Esophagus squamous epithelium (tissue), 5 donors: Measurements from ENCODE around the gene TBC1D1. TPM values are rescaled to one million over a fixed set of nuclear protein-coding genes. Genes with fewer than 3 reads are reported as not detected.

ENCODE experiments used
- DNase-seq: peaks from one replicate; lab custom pipeline; 2025; lab: John Stamatoyannopoulos, UW
- H3K27ac ChIP-seq, 4 donors: fragments of 200-600 bp; sonication (generic); one replicate each; pipeline ENCODE4 v1.5.1; 2016 to 2019; ENCODE audit warnings: mild to moderate bottlenecking in 1 of 4
- H3K27me3 ChIP-seq, 4 donors: fragments of 200-600 bp; sonication (generic); 1 replicate in 3 of 4; 2 replicates in 1 of 4; pipeline versions ENCODE4 v1.5.1 to v1.6.0; 2017 to 2021; ENCODE audit warnings: antibody characterized with exemption in 1 of 4
- H3K36me3 ChIP-seq, 3 donors: fragments of 200-600 bp; sonication (generic); one replicate each; pipeline ENCODE4 v1.5.1; 2016 to 2019
- H3K4me1 ChIP-seq, 3 donors: fragments of 200-600 bp; sonication (generic); one replicate each; pipeline ENCODE4 v1.5.1; 2017 to 2019
- H3K4me3 ChIP-seq, 4 donors: fragments of 200-600 bp; sonication (generic); 1 replicate in 3 of 4; 2 replicates in 1 of 4; pipeline ENCODE4 v1.5.1; 2016 to 2019; ENCODE audit warnings: mild to moderate bottlenecking in 2 of 4, moderate library complexity in 1 of 4
- H3K9me3 ChIP-seq, 3 donors: fragments of 200-600 bp; sonication (generic); one replicate each; pipeline ENCODE4 v1.5.1; 2016 to 2019
- CTCF ChIP-seq, 6 experiments: fragments of 450-650 bp in 4 of 6; fragments of 200-600 bp in 2 of 6; sonication (generic) in 2 of 6; IDR thresholded peaks; one replicate each; pipeline ENCODE4 v1.5.1; 2016 to 2019; ENCODE audit warnings: antibody characterized with exemption in 6 of 6, mild to moderate bottlenecking in 4 of 6, moderate library complexity in 4 of 6
- POLR2A ChIP-seq, 4 donors: fragments of 450-650 bp; IDR thresholded peaks; one replicate each; pipeline ENCODE4 v1.6.1; 2017; ENCODE audit warnings: antibody characterized with exemption in 4 of 4, mild to moderate bottlenecking in 4 of 4, moderate library complexity in 3 of 4
- WGBS, 2 donors: methylation state at CpG; one replicate each; pipeline ENCODE4 v1.1.5; 2018; 5-methylcytosine and 5-hydroxymethylcytosine counted together
- intact Hi-C: fragments of 100-400 bp; cut with DNase I; formaldehyde crosslinking; loops from one replicate; pipeline ENCODE4 v1.15.0; 2022
- total RNA-seq, 4 donors: library from RNA; depleted of rRNA; stranded (reverse); fragments of >200 nt; gene quantifications; one replicate each; pipeline ENCODE4 v1.1.0, GENCODE V29; 2016
- donor health status: DM: yes; HTN: yes; CAD: no.

TBC1D1 gene
- total RNA-seq, 4 donors from 2014 or later = 6.9 to 44.6 (median 25.6) TPM

GRCh38 chr4:38185406-38186144 lies 294.7 kb downstream of the TBC1D1 start:
- no peak for DNase-seq
- intact Hi-C loops = loop anchor here (5.0 kb wide), 1 partner anchor 137 kb away; no protein-coding TSS in a partner anchor
- Histone ChIP-seq H3K4me3 (no peak overlapping the region), H3K36me3 (no peaks in the 10 kb centered on the region), H3K27ac (peak overlapping the region in 2 of 4 donors; percentile 49 to 54), H3K4me1 (peaks cover 5 to 44% (median 21%) of the 10 kb centered on the region in 3 donors), H3K27me3 (no peaks in the 10 kb centered on the region), H3K9me3 (no peaks in the 10 kb centered on the region)
- WGBS, 2 donors = 82 to 89% methylated on average over 4 to 5 of the region's 5 CpGs
- no peak for TF ChIP-seq CTCF (IDR thresholded peaks at IDR 0.05)
- no peak for TF ChIP-seq POLR2A (IDR thresholded peaks at IDR 0.05)

GRCh38 chr4:38188136-38188535 lies 297.3 kb downstream of the TBC1D1 start:
- no peaks in the 10 kb centered on the region for H3K27me3 ChIP-seq
- no peaks in the 10 kb centered on the region for H3K36me3 ChIP-seq
- peaks cover 18 to 62% (median 43%) of the 10 kb centered on the region in 3 donors for H3K4me1 ChIP-seq
- no peaks in the 10 kb centered on the region for H3K9me3 ChIP-seq
- intact Hi-C loops = loop anchor here (5.0 kb wide), 1 partner anchor 134 kb away; no protein-coding TSS in a partner anchor
- DNase-seq = no peak
- H3K27ac ChIP-seq = peak overlapping the region in 3 of 4 donors; percentile 64 to 84 (median 81)
- no peak overlapping the region for H3K4me3 ChIP-seq
- 92% methylated on average over 6 of the region's 9 CpGs; no CpG with 5 or more reads in 1 of the 2 donors for WGBS, 2 donors
- TF ChIP-seq CTCF (IDR thresholded peaks at IDR 0.05) (no peak), POLR2A (IDR thresholded peaks at IDR 0.05) (no peak)

GRCh38 chr4:38188631-38189101 lies 297.8 kb downstream of the TBC1D1 start:
- intact Hi-C loops = loop anchor here (5.0 kb wide), 1 partner anchor 134 kb away; no protein-coding TSS in a partner anchor
- WGBS, 2 donors = 37 to 63% methylated on average over 6 of the region's 12 CpGs

More at GRCh38 chr4:38188631-38189101, 297.8 kb downstream of the TBC1D1 start:
- H3K27ac ChIP-seq = peak overlapping the region; percentile 64 to 84 (median 82)
- TF ChIP-seq CTCF (IDR thresholded peaks at IDR 0.05) (no peak), POLR2A (IDR thresholded peaks at IDR 0.05) (no peak)
- H3K4me3 ChIP-seq = no peak overlapping the region
- no peak for DNase-seq
- no peaks in the 10 kb centered on the region for H3K36me3 ChIP-seq
- no peaks in the 10 kb centered on the region for H3K27me3 ChIP-seq
- H3K4me1 ChIP-seq = peaks cover 24 to 67% (median 49%) of the 10 kb centered on the region in 3 donors
- H3K9me3 ChIP-seq = no peaks in the 10 kb centered on the region

Other genes with a start within 250 kb of the TBC1D1 start
- 10 to 100 TPM; 20.3 to 49.0 (median 32.6) TPM for gene RELL1, start 204.7 kb upstream of the TBC1D1 start, total RNA-seq
- 100 to 1,000 TPM in 2 of 4 donors, 10 to 100 TPM in 2; 65.6 to 127 (median 93.6) TPM for gene PGM2, start 64.4 kb upstream of the TBC1D1 start, total RNA-seq
- 1 to 10 TPM in 1 of 4 donors, not detected in 3; 1.1 TPM for gene PTTG2, start 69.3 kb downstream of the TBC1D1 start, total RNA-seq